Stimulated activated CD8-positive, alpha-beta memory T cell treated with anti-CD3 and anti-CD28 coated beads, Interleukin-4, amount 100 ng/mL, for 1 hour (primary cell): ENCODE measurements around the gene HOXD9.
A peak's percentile ranks its signal among the peaks of the same experiment; 100 is the strongest.

Experiments
- DNase-seq, 2 donors: peaks; one replicate each; pipeline ENCODE4 v3.0.0-alpha.2; 2020; ENCODE audit warnings: low read depth in 2 of 2, low spot score in 1 of 2

HOXD9 gene

DNA sequence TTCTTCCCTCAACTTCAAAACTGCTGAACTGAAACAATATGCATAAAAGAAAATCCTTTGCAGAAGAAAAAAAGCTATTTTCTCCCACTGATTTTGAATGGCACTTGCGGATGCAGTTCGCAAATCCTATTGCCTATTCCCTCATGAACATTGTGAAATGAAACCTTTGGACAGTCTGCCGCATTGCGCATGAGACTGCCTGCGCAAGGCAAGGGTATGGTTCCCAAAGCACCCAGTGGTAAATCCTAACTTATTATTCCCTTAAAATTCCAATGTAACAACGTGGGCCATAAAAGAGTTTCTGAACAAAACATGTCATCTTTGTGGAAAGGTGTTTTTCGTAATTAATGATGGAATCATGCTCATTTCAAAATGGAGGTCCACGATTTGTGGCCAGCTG lies 15.4 kb downstream of the HOXD9 start:
- DNase-seq, result no peak

GRCh38 chr2:176138526-176138922 lies 16.0 kb downstream of the HOXD9 start:
- DNase-seq, result no peak

GRCh38 chr2:176138923-176139660 lies 16.6 kb downstream of the HOXD9 start:
- no peak for DNase-seq

- DNase-seq, result no peak
Observed at GRCh38 chr2:176139661-176140512, 17.4 kb downstream of the HOXD9 start.

- peak; percentile 32 to 41 for DNase-seq
Observed at GRCh38 chr2:176140513-176141317, 18.2 kb downstream of the HOXD9 start.

GRCh38 chr2:176142281-176142680 lies 19.8 kb downstream of the HOXD9 start:
- DNase-seq, result no peak

- no peak for DNase-seq
Observed at GRCh38 chr2:176145085-176145969, 22.8 kb downstream of the HOXD9 start.

DNA sequence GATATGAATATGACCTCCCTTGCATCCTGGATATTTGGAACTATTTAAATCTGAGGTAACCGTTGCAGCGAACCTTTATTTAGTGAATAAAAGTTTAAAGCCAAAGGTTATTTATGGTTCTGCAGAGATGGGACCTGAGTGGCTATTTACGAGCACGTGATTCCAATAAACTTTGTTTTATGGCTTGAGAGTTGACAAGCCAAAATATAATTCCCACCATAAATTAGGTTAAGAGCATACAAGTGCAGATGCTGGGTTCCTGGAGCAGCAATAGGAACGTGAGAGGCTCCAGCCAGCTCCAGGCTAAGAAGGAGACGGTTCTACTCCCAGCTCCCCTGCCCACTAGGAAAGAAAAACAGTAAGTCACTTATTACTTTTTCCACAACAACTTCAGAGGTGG lies 23.6 kb downstream of the HOXD9 start:
- no peak for DNase-seq

GRCh38 chr2:176146645-176147044 lies 24.1 kb downstream of the HOXD9 start:
- DNase-seq, result no peak

DNA sequence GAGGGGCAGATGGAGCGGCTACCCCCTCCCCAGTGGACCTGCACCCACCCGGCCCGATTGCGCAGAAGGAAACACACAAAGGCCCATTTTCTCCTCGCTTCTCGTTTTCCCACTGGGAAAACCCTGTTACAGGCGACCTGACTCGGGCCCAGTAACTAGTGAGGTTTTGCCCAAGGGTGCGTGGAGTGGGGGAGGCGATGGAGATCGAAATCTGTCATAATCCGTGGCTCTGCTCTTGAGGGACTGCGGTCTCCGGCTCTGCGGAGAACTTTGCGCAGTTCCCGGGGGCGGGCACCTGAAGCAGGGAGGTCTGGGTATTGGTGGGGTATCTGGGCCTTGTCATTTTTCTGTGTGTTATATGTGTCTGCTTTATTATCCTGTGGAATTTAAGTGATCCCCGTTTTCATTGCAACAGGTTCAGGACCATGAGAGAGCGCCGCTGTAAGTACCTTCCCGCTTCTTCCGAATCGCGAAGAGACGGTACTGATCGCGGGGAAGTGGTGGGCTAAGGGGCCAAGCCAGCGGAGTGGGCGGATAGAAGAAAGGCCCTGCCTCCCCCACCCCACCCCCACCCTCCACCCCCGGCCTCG lies 24.8 kb downstream of the HOXD9 start:
- DNase-seq, result no peak

DNA sequence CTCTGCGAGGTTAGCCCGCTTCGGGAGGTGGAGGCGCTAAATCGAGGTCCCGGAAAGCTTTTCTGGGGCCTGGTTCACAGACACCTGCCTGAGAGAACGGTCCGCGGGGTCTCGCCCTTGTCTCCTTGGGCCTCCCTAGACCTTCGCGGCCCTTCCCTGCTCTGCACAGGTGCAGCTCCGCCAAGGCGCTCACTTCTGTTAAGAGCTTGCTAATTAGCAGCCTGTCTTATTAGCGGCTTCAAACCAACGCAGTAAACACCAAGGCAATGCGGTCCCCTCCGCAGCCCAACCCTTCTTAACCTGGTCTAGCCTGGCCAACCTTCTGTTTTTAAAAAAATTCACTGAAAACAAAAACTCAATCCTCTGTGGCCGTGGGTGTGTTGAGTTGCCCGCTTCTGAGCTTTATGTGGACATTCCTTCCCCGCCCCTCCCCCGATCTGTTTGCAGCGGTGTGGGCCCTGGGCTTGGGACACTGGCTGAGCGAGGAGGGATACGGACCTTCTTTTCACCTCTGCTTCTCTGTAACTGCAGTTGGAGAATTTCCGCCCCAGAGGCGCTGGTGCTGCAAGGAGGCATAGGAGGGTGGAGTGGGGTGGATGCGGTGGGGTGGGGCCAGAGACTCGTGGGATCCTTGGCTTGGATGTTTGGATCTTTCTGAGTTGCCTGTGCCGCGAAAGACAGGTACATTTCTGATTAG lies 25.4 kb downstream of the HOXD9 start:
- DNase-seq, result no peak

DNA sequence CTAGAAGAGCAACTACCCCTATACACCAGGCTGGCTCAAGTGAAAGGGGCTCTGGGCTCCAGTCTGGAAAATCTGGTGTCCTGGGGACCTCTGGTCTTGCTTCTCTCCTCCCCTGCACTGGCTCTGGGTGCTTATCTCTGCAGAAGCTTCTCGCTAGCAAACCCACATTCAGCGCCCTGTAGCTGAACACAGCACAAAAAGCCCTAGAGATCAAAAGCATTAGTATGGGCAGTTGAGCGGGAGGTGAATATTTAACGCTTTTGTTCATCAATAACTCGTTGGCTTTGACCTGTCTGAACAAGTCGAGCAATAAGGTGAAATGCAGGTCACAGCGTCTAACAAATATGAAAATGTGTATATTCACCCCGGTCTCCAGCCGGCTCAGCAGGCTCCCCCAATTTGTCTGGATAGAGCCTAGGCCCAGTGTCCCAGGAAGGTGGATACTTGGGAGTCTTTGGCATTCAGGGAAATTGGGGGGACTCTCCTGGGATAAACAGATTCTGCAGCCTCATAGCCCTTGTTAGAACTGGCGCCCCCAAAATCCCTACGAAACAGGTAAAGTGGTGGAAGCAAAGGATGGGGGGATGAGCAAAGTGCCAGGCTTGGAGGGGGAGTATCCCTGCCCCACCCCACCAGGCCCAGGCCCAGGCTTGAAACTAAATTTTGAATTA lies 26.4 kb downstream of the HOXD9 start:
- no peak for DNase-seq

DNA sequence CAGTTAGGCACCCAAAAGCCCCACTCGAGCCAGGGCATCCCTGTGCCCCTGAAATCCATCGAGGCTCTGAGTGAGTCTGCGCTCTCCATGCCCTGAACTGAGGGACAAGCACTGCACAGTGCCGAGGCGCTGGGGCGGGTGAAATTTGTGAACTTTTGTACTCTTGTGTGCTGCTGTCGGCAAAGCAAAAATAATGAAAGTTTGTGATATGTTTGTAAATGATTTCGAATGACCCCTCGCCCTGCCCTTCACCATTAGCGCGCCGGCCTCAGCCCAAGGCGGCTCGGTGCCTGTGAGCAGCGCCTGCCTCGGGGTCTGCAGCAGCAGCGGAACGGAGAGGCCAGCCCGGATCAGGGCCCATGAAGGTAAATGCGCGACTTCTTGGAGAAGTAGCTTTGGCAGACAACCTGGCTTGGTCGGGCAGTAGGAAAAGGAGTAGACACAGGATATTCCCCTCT lies 27.0 kb downstream of the HOXD9 start:
- DNase-seq, result no peak

DNA sequence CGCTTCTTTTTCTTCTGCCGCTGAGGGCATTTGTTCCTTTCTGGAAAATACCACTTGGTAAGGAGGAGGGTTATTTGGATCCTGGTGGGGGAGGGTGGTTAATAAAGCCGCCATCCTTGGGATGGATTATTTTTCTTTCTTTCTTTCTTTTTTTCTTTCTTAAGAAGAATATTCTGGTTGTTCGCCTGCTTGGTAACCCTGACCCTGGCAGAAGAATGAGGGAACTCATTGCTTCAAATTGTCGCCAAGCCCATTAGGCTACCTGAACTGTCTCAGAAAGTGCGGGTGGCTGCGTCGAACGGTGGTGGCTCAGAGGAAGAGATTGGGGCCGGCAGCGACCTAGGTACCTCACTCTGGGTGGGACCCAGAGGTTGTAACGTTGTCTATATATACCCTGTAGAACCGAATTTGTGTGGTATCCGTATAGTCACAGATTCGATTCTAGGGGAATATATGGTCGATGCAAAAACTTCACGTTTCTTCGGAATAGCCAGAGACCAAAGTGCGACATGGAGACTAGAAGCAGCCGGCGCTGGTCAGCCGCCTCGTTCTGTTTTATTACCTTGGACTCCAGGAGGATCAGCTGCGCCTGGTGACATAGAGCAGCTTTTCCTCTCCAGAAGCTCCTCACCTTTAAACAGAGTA lies 27.5 kb downstream of the HOXD9 start:
- DNase-seq, result no peak

DNA sequence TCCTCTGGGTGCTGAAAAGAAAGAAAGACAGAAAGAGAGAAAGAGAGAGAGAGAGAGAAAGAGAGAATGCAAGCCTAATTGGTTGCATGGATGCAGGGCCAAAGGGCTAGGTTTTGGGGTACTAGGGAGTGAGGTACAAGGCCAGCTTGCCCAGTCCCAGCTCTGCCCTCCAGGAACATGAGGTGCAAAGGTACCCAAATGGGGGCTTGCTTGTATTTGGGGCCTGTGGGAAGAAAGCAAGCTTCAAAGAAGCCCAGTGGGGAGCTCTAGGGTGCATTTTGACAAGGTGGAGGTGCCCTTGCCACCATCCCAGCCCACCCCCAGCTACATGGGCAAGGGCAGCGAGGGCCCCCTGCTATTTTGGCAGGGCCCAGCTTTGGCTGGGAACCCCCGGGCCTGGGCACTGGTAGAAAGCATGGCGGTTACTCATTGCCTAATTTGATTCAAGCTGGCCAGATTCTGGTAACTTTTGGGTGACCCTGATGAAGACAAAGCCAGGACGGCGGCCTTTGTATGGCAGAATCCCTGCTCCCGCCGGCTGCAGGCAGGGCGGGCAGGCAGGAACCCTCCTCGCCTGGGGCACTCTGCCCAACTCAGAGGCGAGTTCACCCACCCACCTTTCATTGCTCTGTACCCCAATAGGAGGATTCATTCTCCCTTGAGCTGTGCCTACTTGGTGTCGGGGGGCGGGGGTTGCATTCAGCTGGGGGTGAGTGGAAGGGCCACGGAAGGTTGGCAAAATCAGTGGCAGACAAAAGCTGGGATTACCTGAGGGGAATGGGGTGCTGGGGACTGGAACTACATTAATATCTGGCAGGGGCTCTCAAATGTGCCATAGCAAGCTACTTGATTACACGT lies 28.3 kb downstream of the HOXD9 start:
- no peak for DNase-seq

GRCh38 chr2:176151442-176152287 lies 29.1 kb downstream of the HOXD9 start, which contains the start of gene HOXD4:
TSS of gene HOXD4 (plus strand) at chr2:176151550. CDS start at chr2:176151634, 84 bp downstream.
- no peak for DNase-seq
